ENCODE measurements around the gene ST3GAL5. TPM values are rescaled to one million over a fixed set of nuclear protein-coding genes. Genes with fewer than 3 reads are reported as not detected.

Gene ST3GAL5
- total RNA-seq, 1 donor from 2014 or later = 9.9 TPM

DNA sequence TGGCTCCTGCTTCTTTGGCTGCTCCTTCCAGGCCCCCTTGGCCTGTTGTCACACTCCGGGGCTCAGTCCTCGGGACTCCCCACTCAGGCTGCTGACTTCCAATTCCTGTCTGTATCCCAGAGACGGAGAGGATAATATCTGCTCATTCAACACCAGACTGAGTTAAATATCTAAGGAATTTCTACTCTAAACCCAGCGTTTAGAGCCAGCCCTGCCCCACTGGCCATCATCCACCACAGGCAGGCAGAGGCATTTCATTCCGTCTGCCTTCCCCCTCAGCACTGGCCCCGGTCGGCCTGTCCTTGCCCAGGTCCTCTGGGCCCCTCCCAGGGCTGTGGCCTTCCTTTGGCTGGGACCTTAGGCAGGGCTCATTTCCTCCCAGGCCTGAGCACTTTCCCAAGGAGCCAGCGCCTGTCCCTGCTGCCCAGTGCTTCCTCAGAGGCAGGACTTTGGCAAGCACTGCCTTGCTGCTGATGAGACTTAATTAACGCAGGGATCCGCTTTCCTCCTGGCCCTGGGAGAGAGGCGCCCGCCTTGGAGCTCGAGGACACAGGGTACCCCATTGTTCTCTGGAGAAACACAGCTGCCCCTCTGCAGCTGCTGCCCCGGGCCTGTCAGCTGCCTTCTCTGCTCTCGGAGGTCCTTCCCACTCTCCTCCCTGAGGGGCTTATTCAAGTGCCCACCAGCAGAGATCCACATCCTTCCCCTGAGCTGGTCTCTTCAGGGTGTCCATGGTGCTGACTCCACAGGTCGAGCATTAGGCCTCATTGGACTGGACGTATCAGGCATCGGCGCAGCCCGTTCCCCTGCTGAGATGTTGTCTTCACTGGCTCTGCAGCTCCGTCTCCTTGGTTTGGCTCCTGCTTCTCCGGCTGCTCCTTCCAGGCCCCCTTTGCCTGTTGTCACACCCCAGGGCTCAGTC is 92.2 kb downstream of the ST3GAL5 start:
- H3K4me2 ChIP-seq = peak overlapping the region; percentile 35
- no peaks in the 10 kb centered on the region for H3K9me3 ChIP-seq (ENCODE audit: low read depth)
- no peak overlapping the region for H3K9ac ChIP-seq
- Mint-ChIP-seq H3K4me3 (peak overlapping the region; percentile 63), H3K9me3 (peaks cover 4% of the 10 kb centered on the region), H3K36me3 (no peaks in the 10 kb centered on the region), H3K4me1 (peaks cover 55% of the 10 kb centered on the region), H3K27me3 (ENCODE audit: insufficient read depth, low read depth) (peaks cover 9% of the 10 kb centered on the region), H3K27ac (peak overlapping the region; percentile 95)
- no peak overlapping the region for H3K4me3 ChIP-seq
- no peaks in the 10 kb centered on the region for H3K79me2 ChIP-seq (ENCODE audit: low read depth)
- H3K27ac ChIP-seq = no peak overlapping the region
- peaks cover 8% of the 10 kb centered on the region for H3F3A ChIP-seq (ENCODE audit: low read depth)
- no peak overlapping the region for H2AFZ ChIP-seq (replicated peaks)
- no peaks in the 10 kb centered on the region for H3K36me3 ChIP-seq
- peaks cover 13% of the 10 kb centered on the region for H3K4me1 ChIP-seq
- TF ChIP-seq EZH2phosphoT487 (IDR thresholded peaks at IDR 0.05) (no peak), EZH2 (IDR thresholded peaks at IDR 0.05) (no peak)
- TF ChIP-seq, protein P1, sequence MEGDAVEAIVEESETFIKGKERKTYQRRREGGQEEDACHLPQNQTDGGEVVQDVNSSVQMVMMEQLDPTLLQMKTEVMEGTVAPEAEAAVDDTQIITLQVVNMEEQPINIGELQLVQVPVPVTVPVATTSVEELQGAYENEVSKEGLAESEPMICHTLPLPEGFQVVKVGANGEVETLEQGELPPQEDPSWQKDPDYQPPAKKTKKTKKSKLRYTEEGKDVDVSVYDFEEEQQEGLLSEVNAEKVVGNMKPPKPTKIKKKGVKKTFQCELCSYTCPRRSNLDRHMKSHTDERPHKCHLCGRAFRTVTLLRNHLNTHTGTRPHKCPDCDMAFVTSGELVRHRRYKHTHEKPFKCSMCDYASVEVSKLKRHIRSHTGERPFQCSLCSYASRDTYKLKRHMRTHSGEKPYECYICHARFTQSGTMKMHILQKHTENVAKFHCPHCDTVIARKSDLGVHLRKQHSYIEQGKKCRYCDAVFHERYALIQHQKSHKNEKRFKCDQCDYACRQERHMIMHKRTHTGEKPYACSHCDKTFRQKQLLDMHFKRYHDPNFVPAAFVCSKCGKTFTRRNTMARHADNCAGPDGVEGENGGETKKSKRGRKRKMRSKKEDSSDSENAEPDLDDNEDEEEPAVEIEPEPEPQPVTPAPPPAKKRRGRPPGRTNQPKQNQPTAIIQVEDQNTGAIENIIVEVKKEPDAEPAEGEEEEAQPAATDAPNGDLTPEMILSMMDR (IDR thresholded peaks at IDR 0.05) = no peak
- DNase-seq (ENCODE audit: low spot score) = peak; percentile 67
- no peaks in the 10 kb centered on the region for H4K20me1 ChIP-seq (ENCODE audit: low read depth)
- H3K27me3 ChIP-seq = no peaks in the 10 kb centered on the region

DNA sequence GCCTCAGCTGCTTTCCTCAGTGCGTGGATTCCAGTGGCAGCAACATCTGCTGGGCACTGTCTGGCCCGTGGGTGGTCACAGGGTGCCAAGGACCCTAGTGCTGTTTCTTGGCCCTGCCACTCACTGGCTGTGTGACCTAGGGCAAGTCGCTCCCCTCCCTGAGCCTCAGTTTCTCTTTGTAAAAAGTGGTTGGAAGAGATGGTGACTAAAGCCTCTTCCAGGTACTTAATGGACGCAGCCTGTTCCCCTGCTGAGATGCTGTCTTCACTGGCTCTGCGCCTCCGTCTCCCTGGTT is 92.8 kb downstream of the ST3GAL5 start:
- Histone ChIP-seq H3K4me2 (no peak overlapping the region), H4K20me1 (ENCODE audit: low read depth) (no peaks in the 10 kb centered on the region), H3K79me2 (ENCODE audit: low read depth) (no peaks in the 10 kb centered on the region), H3K4me1 (peaks cover 13% of the 10 kb centered on the region), H3K36me3 (no peaks in the 10 kb centered on the region), H3F3A (ENCODE audit: low read depth) (peaks cover 8% of the 10 kb centered on the region), H2AFZ (replicated peaks) (no peak overlapping the region), H3K9ac (no peak overlapping the region), H3K9me3 (ENCODE audit: low read depth) (no peaks in the 10 kb centered on the region), H3K4me3 (no peak overlapping the region), H3K27me3 (no peaks in the 10 kb centered on the region), H3K27ac (no peak overlapping the region)
- H3K4me1 Mint-ChIP-seq = peaks cover 60% of the 10 kb centered on the region
- peaks cover 1% of the 10 kb centered on the region for H3K9me3 Mint-ChIP-seq
- TF ChIP-seq EZH2 (IDR thresholded peaks at IDR 0.05) (no peak), EZH2phosphoT487 (IDR thresholded peaks at IDR 0.05) (no peak)
- TF ChIP-seq, protein P1 (IDR thresholded peaks at IDR 0.05) = no peak
- no peak overlapping the region for H3K4me3 Mint-ChIP-seq
- DNase-seq (ENCODE audit: low spot score) = no peak
- no peaks in the 10 kb centered on the region for H3K36me3 Mint-ChIP-seq
- H3K27me3 Mint-ChIP-seq (ENCODE audit: insufficient read depth, low read depth) = peaks cover 5% of the 10 kb centered on the region
- H3K27ac Mint-ChIP-seq = peak overlapping the region; percentile 95

DNA sequence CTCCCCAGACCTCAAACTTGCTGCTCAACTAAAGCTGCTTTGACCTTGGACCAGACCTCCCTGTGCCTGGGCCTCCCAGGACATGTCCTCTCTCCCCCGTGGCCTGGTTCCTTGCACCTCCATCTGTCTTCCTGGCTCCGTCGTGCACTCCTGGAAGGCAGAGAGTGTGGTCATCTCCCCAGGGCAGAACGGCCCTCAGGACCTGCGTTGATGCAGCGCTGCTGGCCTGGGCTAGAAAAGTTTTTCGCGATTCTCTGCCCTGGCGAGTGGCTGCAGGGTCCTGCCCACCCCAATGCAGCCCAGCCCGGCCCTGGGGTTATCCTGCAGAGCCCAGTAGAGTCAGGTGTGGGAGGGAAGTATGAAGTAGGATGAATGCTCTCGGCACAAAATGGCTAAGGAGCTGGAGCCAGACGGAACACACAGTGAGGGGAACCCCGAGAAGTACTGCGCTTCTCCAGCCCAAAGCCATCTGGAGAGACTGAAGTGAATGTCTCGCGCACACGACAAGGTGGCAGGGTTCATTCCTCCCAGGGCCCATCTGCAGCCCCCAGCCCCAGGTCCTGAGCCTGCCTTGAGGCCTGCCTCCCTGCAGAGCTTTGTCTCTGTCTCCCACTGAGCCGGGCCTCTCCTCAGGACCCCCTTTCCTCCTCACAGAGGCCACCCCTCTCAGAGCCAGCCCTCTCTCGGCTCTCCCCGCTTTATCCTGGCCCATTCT is 93.3 kb downstream of the ST3GAL5 start:
- no peak overlapping the region for H3K4me2 ChIP-seq
- no peak overlapping the region for H3K27ac ChIP-seq
- Mint-ChIP-seq H3K4me1 (peaks cover 65% of the 10 kb centered on the region), H3K4me3 (no peak overlapping the region), H3K27ac (peak overlapping the region; percentile 95), H3K9me3 (no peaks in the 10 kb centered on the region), H3K36me3 (no peaks in the 10 kb centered on the region), H3K27me3 (ENCODE audit: insufficient read depth, low read depth) (peaks cover 4% of the 10 kb centered on the region)
- H3K9me3 ChIP-seq (ENCODE audit: low read depth) = no peaks in the 10 kb centered on the region
- TF ChIP-seq, protein P1 (IDR thresholded peaks at IDR 0.05) = no peak
- TF ChIP-seq EZH2 (IDR thresholded peaks at IDR 0.05) (no peak), EZH2phosphoT487 (IDR thresholded peaks at IDR 0.05) (no peak)
- H3K27me3 ChIP-seq = no peaks in the 10 kb centered on the region
- H3K36me3 ChIP-seq = no peaks in the 10 kb centered on the region
- H2AFZ ChIP-seq (replicated peaks) = no peak overlapping the region
- no peaks in the 10 kb centered on the region for H3K79me2 ChIP-seq (ENCODE audit: low read depth)
- H3K9ac ChIP-seq = no peak overlapping the region
- H4K20me1 ChIP-seq (ENCODE audit: low read depth) = no peaks in the 10 kb centered on the region
- DNase-seq (ENCODE audit: low spot score) = no peak
- H3K4me3 ChIP-seq = no peak overlapping the region
- peaks cover 8% of the 10 kb centered on the region for H3F3A ChIP-seq (ENCODE audit: low read depth)
- H3K4me1 ChIP-seq = peaks cover 13% of the 10 kb centered on the region

Data from neural progenitor cell (in vitro differentiated cells).